Erythroblast (primary cell): ENCODE results near the gene IRF2.

Experiments used
- DNase-seq, 2 experiments: peaks; one replicate each; lab custom pipeline; 2025; lab: John Stamatoyannopoulos, UW
- GATA1 ChIP-seq: IDR thresholded peaks from 2 replicates; pipeline ENCODE4 v1.6.1; 2011; ENCODE audit warnings: low read depth, mild to moderate bottlenecking, control low read depth, low read length, moderate library complexity
- POLR2A ChIP-seq: IDR thresholded peaks from 2 replicates; pipeline ENCODE4 v1.6.1; 2011; ENCODE audit warnings: mild to moderate bottlenecking, low read length

IRF2 gene

GRCh38 chr4:184487503-184487902 lies 13.2 kb upstream of the IRF2 start:
- TF ChIP-seq GATA1: no peak
- TF ChIP-seq POLR2A: no peak
- no peak for DNase-seq

- TF ChIP-seq POLR2A (no peak), GATA1 (no peak)
- no peak for DNase-seq
Measured at GRCh38 chr4:184485279-184485678, 10.9 kb upstream of the IRF2 start.

GRCh38 chr4:184481544-184481943 lies 7.2 kb upstream of the IRF2 start:
- no peak for DNase-seq
- no peak for TF ChIP-seq POLR2A
- no peak for TF ChIP-seq GATA1

GRCh38 chr4:184479516-184479950 lies 5.2 kb upstream of the IRF2 start:
- TF ChIP-seq GATA1 (no peak), POLR2A (no peak)
- no peak for DNase-seq

GRCh38 chr4:184477201-184477999 lies 3.0 kb upstream of the IRF2 start:
- peak; percentile 21 to 50 for DNase-seq

GRCh38 chr4:184476695-184477094 lies 2.3 kb upstream of the IRF2 start:
- no peak for TF ChIP-seq GATA1
- TF ChIP-seq POLR2A: no peak
- DNase-seq: peak in 1 of 2 experiments; percentile 26

More at GRCh38 chr4:184477201-184477999, 3.0 kb upstream of the IRF2 start:
- TF ChIP-seq POLR2A (no peak), GATA1 (no peak)

GRCh38 chr4:184475498-184475897 lies 1.1 kb upstream of the IRF2 start:
- DNase-seq: no peak
- TF ChIP-seq POLR2A (no peak), GATA1 (no peak)

GRCh38 chr4:184475096-184475461 lies 729 bp upstream of the IRF2 start:
- TF ChIP-seq POLR2A (no peak), GATA1 (no peak)
- peak; percentile 83 to 85 for DNase-seq

- TF ChIP-seq POLR2A: no peak
- no peak for TF ChIP-seq GATA1
- DNase-seq: peak; percentile 71 to 80
Measured at GRCh38 chr4:184473499-184474262, 669 bp downstream of the IRF2 start.

- DNase-seq: peak; percentile 79 to 83
- no peak for TF ChIP-seq GATA1
- TF ChIP-seq POLR2A: peak; percentile 35
Measured at GRCh38 chr4:184472614-184473498, 1.5 kb downstream of the IRF2 start.

GRCh38 chr4:184471881-184472613 lies 2.3 kb downstream of the IRF2 start:
- DNase-seq: peak; percentile 50 to 69
- TF ChIP-seq GATA1: no peak
- no peak for TF ChIP-seq POLR2A

- peak; percentile 16 to 42 for DNase-seq
- TF ChIP-seq GATA1: no peak
Measured at GRCh38 chr4:184470785-184471110, 3.6 kb downstream of the IRF2 start.

GRCh38 chr4:184466634-184467033 lies 7.7 kb downstream of the IRF2 start:
- TF ChIP-seq GATA1 (no peak), POLR2A (no peak)

More at GRCh38 chr4:184466634-184467033, 7.7 kb downstream of the IRF2 start:
- DNase-seq: no peak
